ENCODE data around the gene CEP20.

DNA sequence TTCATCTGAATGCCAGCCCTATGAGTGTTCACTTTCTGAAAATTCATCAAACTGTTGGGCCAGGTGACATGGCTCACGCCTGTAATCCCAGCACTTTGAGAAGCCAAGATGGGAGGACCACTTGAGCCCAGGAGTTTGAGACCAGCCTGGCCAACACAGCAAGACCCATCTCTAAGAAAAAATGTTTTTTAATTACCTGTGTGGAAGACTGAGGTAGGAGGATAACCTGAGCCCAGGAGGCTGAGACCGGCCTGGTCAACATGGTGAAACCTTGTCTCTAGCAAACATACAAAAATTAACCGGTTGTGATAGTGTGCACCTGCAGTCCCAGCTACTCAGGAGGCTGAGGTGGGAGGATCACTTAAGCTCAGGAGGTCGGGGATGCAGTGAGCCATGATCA lies 41.9 kb downstream of the CEP20 start:
- TF ChIP-seq, protein P1, sequence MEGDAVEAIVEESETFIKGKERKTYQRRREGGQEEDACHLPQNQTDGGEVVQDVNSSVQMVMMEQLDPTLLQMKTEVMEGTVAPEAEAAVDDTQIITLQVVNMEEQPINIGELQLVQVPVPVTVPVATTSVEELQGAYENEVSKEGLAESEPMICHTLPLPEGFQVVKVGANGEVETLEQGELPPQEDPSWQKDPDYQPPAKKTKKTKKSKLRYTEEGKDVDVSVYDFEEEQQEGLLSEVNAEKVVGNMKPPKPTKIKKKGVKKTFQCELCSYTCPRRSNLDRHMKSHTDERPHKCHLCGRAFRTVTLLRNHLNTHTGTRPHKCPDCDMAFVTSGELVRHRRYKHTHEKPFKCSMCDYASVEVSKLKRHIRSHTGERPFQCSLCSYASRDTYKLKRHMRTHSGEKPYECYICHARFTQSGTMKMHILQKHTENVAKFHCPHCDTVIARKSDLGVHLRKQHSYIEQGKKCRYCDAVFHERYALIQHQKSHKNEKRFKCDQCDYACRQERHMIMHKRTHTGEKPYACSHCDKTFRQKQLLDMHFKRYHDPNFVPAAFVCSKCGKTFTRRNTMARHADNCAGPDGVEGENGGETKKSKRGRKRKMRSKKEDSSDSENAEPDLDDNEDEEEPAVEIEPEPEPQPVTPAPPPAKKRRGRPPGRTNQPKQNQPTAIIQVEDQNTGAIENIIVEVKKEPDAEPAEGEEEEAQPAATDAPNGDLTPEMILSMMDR (IDR thresholded peaks at IDR 0.05; ENCODE audit: borderline replicate concordance, extremely low read depth, low read length, poor library complexity, severe bottlenecking): no peak
- no peak for TF ChIP-seq EZH2 (IDR thresholded peaks at IDR 0.05; ENCODE audit: borderline replicate concordance, low read depth, low read length, severe bottlenecking)

All from DND-41 (cell line).